GM23248 (cell line): ENCODE data around the gene TUBB. TPM values are rescaled to one million over a fixed set of nuclear protein-coding genes. Genes with fewer than 3 reads are reported as not detected.
A peak's percentile ranks its signal among the peaks of the same experiment; 100 is the strongest.
"Not testable (repeated sequence)": the region's sequence is repeated elsewhere in the genome, so short reads cannot be mapped to it uniquely, and the experiment has no call there.

Experiments used
- DNase-seq: peaks from one replicate; pipeline ENCODE4 v3.0.0-alpha.2; 2015
- H2AFZ ChIP-seq: fragments of 200-600 bp; sonication (generic); 2 replicates; pipeline ENCODE4 v1.6.1; 2016; ENCODE audit warnings: antibody characterized with exemption
- H3F3A ChIP-seq: fragments of 200-600 bp; sonication (generic); 2 replicates; pipeline ENCODE4 v1.6.1; 2016; ENCODE audit warnings: mild to moderate bottlenecking, antibody characterized with exemption, mixed run types; ENCODE audit not compliant: insufficient read depth
- H3K27ac ChIP-seq: fragments of 200-600 bp; sonication (generic); 2 replicates; pipeline ENCODE4 v1.5.1; 2016; ENCODE audit warnings: mild to moderate bottlenecking
- H3K27me3 ChIP-seq: fragments of 200-600 bp; sonication (generic); replicated peaks from 2 replicates; pipeline ENCODE4 v1.6.1; 2016; ENCODE audit warnings: mild to moderate bottlenecking; ENCODE audit not compliant: insufficient read depth
- H3K36me3 ChIP-seq: fragments of 200-600 bp; sonication (generic); 2 replicates; pipeline ENCODE4 v1.6.1; 2016; ENCODE audit warnings: low read depth, mild to moderate bottlenecking
- H3K4me1 ChIP-seq: fragments of 200-600 bp; sonication (generic); 2 replicates; pipeline ENCODE4 v1.6.1; 2016; ENCODE audit warnings: mild to moderate bottlenecking; ENCODE audit not compliant: insufficient read depth
- H3K4me2 ChIP-seq: fragments of 200-600 bp; sonication (generic); one replicate; pipeline ENCODE4 v1.6.1; 2016; ENCODE audit warnings: mild to moderate bottlenecking; ENCODE audit not compliant: unreplicated experiment
- H3K4me3 ChIP-seq: fragments of 200-600 bp; sonication (generic); 2 replicates; pipeline ENCODE4 v1.5.1; 2016; ENCODE audit warnings: mild to moderate bottlenecking
- H3K79me2 ChIP-seq: fragments of 200-600 bp; sonication (generic); 2 replicates; pipeline ENCODE4 v1.6.1; 2016; ENCODE audit warnings: mild to moderate bottlenecking; ENCODE audit not compliant: insufficient read depth
- H3K9ac ChIP-seq: fragments of 200-600 bp; sonication (generic); 2 replicates; pipeline ENCODE4 v1.6.1; 2016; ENCODE audit warnings: mild to moderate bottlenecking
- H3K9me2 ChIP-seq: fragments of 200-600 bp; sonication (generic); 2 replicates; pipeline ENCODE4 v1.6.1; 2016; ENCODE audit warnings: mixed run types, mild to moderate bottlenecking, moderate library complexity; ENCODE audit not compliant: insufficient read depth
- H3K9me3 ChIP-seq: fragments of 200-600 bp; sonication (generic); one replicate; pipeline ENCODE4 v1.6.1; 2017; ENCODE audit warnings: low read depth
- H4K20me1 ChIP-seq: fragments of 200-600 bp; sonication (generic); 2 replicates; pipeline ENCODE4 v1.6.0; 2016; ENCODE audit not compliant: insufficient read depth
- EZH2 ChIP-seq: fragments of 200-600 bp; sonication (generic); IDR thresholded peaks from 2 replicates; pipeline ENCODE4 v1.6.1; 2018; ENCODE audit warnings: antibody characterized with exemption, mild to moderate bottlenecking; ENCODE audit not compliant: insufficient read depth, poor library complexity, severe bottlenecking
- EZH2phosphoT487 ChIP-seq: fragments of 200-600 bp; sonication (generic); IDR thresholded peaks from 2 replicates; pipeline ENCODE4 v1.6.1; 2018; ENCODE audit warnings: antibody characterized with exemption, moderate library complexity, mild to moderate bottlenecking, low read depth; ENCODE audit not compliant: insufficient read depth
- WGBS, 2 experiments: methylation state at CpG; one replicate each; pipeline ENCODE4 v1.1.6; 2015 to 2017; ENCODE audit warnings: low lambda C conversion rate in 2 of 2, low coverage in 1 of 2; ENCODE audit errors: missing lambda C conversion rate in 2 of 2; 5-methylcytosine and 5-hydroxymethylcytosine counted together
- in situ Hi-C: fragments of 300-500 bp; cut with MboI; formaldehyde crosslinking; loops from 2 replicates; pipeline ENCODE4 v1.15.0; 2020
- polyA plus RNA-seq: library from polyadenylated mRNA; unstranded; fragments of >200 nt; fragmentation: Nextera tagmentation; extraction: Ambion mirVana; gene quantifications from 2 replicates; pipeline ENCODE4 v1.2.1, GENCODE V29; 2016
- total RNA-seq: library from RNA; depleted of rRNA; stranded (reverse); fragments of >200 nt; shearing (Covaris generic); gene quantifications from 2 replicates; pipeline ENCODE4 v1.2.3, GENCODE V29; 2014

Gene TUBB
- total and polyA plus RNA-seq, 2 experiments from 2014 or later, result 491 to 565 TPM

GRCh38 chr6:30752157-30752927, 32.2 kb downstream of the TUBB start:
- Histone ChIP-seq H3K9ac (peak overlapping the region; percentile 83), H4K20me1 (no peaks in the 10 kb centered on the region), H3K9me2 (no peaks in the 10 kb centered on the region), H3K4me2 (peak overlapping the region; percentile 54), H3K4me1 (peaks cover 66% of the 10 kb centered on the region), H3K27me3 (no peaks in the 10 kb centered on the region), H2AFZ (no peak overlapping the region), H3K9me3 (no peaks in the 10 kb centered on the region), H3K27ac (peak overlapping the region; percentile 98), H3F3A (peaks cover 63% of the 10 kb centered on the region), H3K4me3 (peak overlapping the region; percentile 42), H3K79me2 (no peaks in the 10 kb centered on the region), H3K36me3 (no peaks in the 10 kb centered on the region)
- 1 to 2% methylated on average over 12 of the region's 12 CpGs for WGBS, 2 experiments
- peak; percentile 99 for DNase-seq
- no peak for TF ChIP-seq EZH2
- TF ChIP-seq EZH2phosphoT487, result no peak
- in situ Hi-C loops, result no loop called here

GRCh38 chr6:30754631-30755030, 34.5 kb downstream of the TUBB start:
- H3K4me2 ChIP-seq, result peak overlapping the region; percentile 43
- H3K36me3 ChIP-seq, result no peaks in the 10 kb centered on the region
- peaks cover 61% of the 10 kb centered on the region for H3K4me1 ChIP-seq
- H3F3A ChIP-seq, result peaks cover 64% of the 10 kb centered on the region
- 42% methylated on average over 3 of the region's 3 CpGs for WGBS, 2 experiments
- H3K27me3 ChIP-seq, result no peaks in the 10 kb centered on the region
- H4K20me1 ChIP-seq, result no peaks in the 10 kb centered on the region
- H3K79me2 ChIP-seq, result no peaks in the 10 kb centered on the region
- H3K9me3 ChIP-seq, result no peaks in the 10 kb centered on the region
- in situ Hi-C loops, result no loop called here
- H3K9me2 ChIP-seq, result no peaks in the 10 kb centered on the region
- H2AFZ ChIP-seq, result no peak overlapping the region
- H3K27ac ChIP-seq, result peak overlapping the region; percentile 98
- TF ChIP-seq EZH2phosphoT487 (no peak), EZH2 (no peak)
- peak overlapping the region; percentile 44 for H3K9ac ChIP-seq
- no peak overlapping the region for H3K4me3 ChIP-seq
- peak; percentile 75 for DNase-seq

DNA sequence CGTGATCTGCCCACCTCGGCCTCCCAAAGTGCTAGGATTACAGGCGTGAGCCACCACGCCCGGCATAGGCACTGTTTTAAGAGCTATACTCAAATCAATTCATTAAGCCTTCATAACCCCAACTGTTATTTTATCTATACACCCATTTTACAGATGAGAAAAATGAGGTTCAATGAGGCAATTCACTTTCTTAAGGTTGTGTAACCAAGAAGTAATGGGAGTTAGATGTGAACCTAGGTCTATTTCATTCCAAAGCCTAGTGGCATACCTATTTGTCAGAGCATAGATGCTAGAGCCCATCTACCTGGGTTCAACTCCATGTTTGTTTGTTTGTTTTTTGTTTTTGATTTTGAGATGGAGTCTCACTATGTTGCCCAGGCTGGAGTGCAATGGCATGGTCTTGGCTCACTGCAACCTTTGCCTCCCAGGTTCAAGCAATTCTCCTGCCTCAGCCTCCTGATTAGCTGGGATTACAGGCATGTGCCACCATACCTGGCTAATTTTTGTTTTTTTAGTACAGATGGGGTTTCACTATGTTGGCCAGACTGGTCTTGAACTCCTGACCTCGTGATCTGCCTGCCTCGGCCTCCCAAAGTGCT, 36.4 kb downstream of the TUBB start:
- H3K9me2 ChIP-seq, H3K36me3 ChIP-seq, H3K9me3 ChIP-seq, H3K79me2 ChIP-seq, H3K4me2 ChIP-seq, H3K4me3 ChIP-seq, H3K27ac ChIP-seq, H3K9ac ChIP-seq, H3K27me3 ChIP-seq, in situ Hi-C loops, DNase-seq, H4K20me1 ChIP-seq, H2AFZ ChIP-seq: not testable (repeated sequence)
- WGBS, 2 experiments, result 97 to 98% methylated on average over 7 of the region's 7 CpGs
- H3F3A ChIP-seq, result peaks cover 58% of the 10 kb centered on the region
- H3K4me1 ChIP-seq, result peaks cover 67% of the 10 kb centered on the region

- Histone ChIP-seq H3K4me2 (no peak overlapping the region), H4K20me1 (no peaks in the 10 kb centered on the region), H3K4me3 (no peak overlapping the region), H3K36me3 (no peaks in the 10 kb centered on the region), H3K9me3 (no peaks in the 10 kb centered on the region), H3K9ac (no peak overlapping the region), H2AFZ (no peak overlapping the region), H3K4me1 (peaks cover 67% of the 10 kb centered on the region), H3F3A (peaks cover 52% of the 10 kb centered on the region), H3K9me2 (no peaks in the 10 kb centered on the region), H3K27me3 (no peaks in the 10 kb centered on the region), H3K79me2 (no peaks in the 10 kb centered on the region), H3K27ac (no peak overlapping the region)
- no peak for TF ChIP-seq EZH2
- no peak for TF ChIP-seq EZH2phosphoT487
- DNase-seq, result no peak
- 100% methylated on average over 1 of the region's 1 CpG for WGBS, 2 experiments
- in situ Hi-C loops, result no loop called here
Observed at GRCh38 chr6:30757261-30757904, 37.2 kb downstream of the TUBB start.
